SJSA1 (cell line): ENCODE measurements around the gene LPIN3. TPM values are rescaled to one million over a fixed set of nuclear protein-coding genes. Genes with fewer than 3 reads are reported as not detected.

Experiments
- total RNA-seq: library from RNA; depleted of rRNA; stranded (reverse); fragments of >200 nt; shearing (Covaris generic); gene quantifications from 2 replicates; pipeline ENCODE4 v1.2.3, GENCODE V29; 2014; rRNA removed

LPIN3 gene
- total RNA-seq, 1 experiment from 2014 or later = not detected

Other genes with a start within 250 kb of the LPIN3 start
- gene PLCG1, start 203.3 kb upstream of the LPIN3 start, total RNA-seq = 49.4 and 69.1 TPM in 2 replicates
- 9.6 and 19.3 TPM in 2 replicates for gene ZHX3, start 23.1 kb upstream of the LPIN3 start, total RNA-seq
- not detected in 2 replicates for gene EMILIN3, start 26.0 kb downstream of the LPIN3 start, total RNA-seq